Small intestine (tissue), 7 donors: ENCODE measurements around the gene PRAMEF13. TPM values are rescaled to one million over a fixed set of nuclear protein-coding genes. Genes with fewer than 3 reads are reported as not detected.
"Not testable (repeated sequence)": the region's sequence is repeated elsewhere in the genome, so short reads cannot be mapped to it uniquely, and the experiment has no call there.

ENCODE experiments used
- DNase-seq, 2 donors: peaks; one replicate each; pipeline versions ENCODE4 v3.0.0 to v3.0.0-alpha.2; 2013
- FAIRE-seq: peaks from 2 replicates; lab custom pipeline; 2012; peaks lifted over from hg19 to GRCh38; lab: Jason Lieb, UNC
- H3K27ac ChIP-seq, 3 donors: one replicate each; pipeline ENCODE4 v1.5.1; 2013; ENCODE audit warnings: low read length in 2 of 3, mild to moderate bottlenecking in 2 of 3, control low read depth in 1 of 3, inconsistent platforms in 1 of 3, low read depth in 1 of 3, moderate library complexity in 1 of 3
- H3K27me3 ChIP-seq, 3 donors: one replicate each; pipeline ENCODE4 v1.6.1; 2013; ENCODE audit warnings: low read length in 3 of 3, inconsistent platforms in 1 of 3; ENCODE audit not compliant: control insufficient read depth in 3 of 3, insufficient read depth in 3 of 3
- H3K36me3 ChIP-seq, 3 donors: one replicate each; pipeline ENCODE4 v1.6.1; 2013; ENCODE audit warnings: low read length in 3 of 3, inconsistent platforms in 1 of 3, low read depth in 1 of 3, mild to moderate bottlenecking in 1 of 3, moderate library complexity in 1 of 3; ENCODE audit not compliant: control insufficient read depth in 3 of 3, insufficient read depth in 2 of 3
- H3K4me1 ChIP-seq, 3 donors: one replicate each; pipeline ENCODE4 v1.6.1; 2013; ENCODE audit warnings: low read length in 2 of 3, inconsistent platforms in 1 of 3, low read depth in 1 of 3, mild to moderate bottlenecking in 1 of 3, moderate library complexity in 1 of 3; ENCODE audit not compliant: control insufficient read depth in 3 of 3, insufficient read depth in 2 of 3
- H3K4me3 ChIP-seq, 3 donors: one replicate each; pipeline ENCODE4 v1.5.1; 2013; ENCODE audit warnings: low read length in 3 of 3, control low read depth in 1 of 3, inconsistent platforms in 1 of 3, low read depth in 1 of 3, mild to moderate bottlenecking in 1 of 3, moderate library complexity in 1 of 3
- H3K9me3 ChIP-seq, 2 donors: one replicate each; pipeline ENCODE4 v1.6.1; 2013; ENCODE audit warnings: low read depth in 1 of 2, low read length in 1 of 2; ENCODE audit not compliant: control insufficient read depth in 2 of 2, insufficient read depth in 1 of 2
- WGBS, 3 donors: extraction: QIAGEN DNeasy Blood & Tissue Kit; methylation state at CpG; one replicate each; pipeline ENCODE4 v1.1.7; 2013; 5-methylcytosine and 5-hydroxymethylcytosine counted together
- polyA plus RNA-seq, 4 donors: library from polyadenylated mRNA; stranded (reverse) in 3 of 4; unstranded in 1 of 4; fragments of 200-250 nt in 3 of 4; fragments of 120-200 nt in 1 of 4; gene quantifications; one replicate each; pipeline versions ENCODE4 v1.2.1 to v1.2.3, GENCODE V29; 2013
- donor health status: healthy with polysubstance abuse.
- donor health status: control.
- donor health status: control.
- donor health status: Bipolar disorder and iron deficiency.
- donor health status: healthy.

Gene PRAMEF13
- polyA plus RNA-seq, 4 donors, result not detected

- not testable (repeated sequence) for DNase-seq, H3K36me3 ChIP-seq, H3K4me3 ChIP-seq, H3K27ac ChIP-seq, FAIRE-seq, H3K4me1 ChIP-seq, H3K9me3 ChIP-seq, H3K27me3 ChIP-seq
- WGBS, 3 donors, result no CpG with 5 or more reads among the region's 4 CpGs
These were observed 21.6 kb upstream of the PRAMEF13 start for GRCh38 chr1:13222788-13223187.

GRCh38 chr1:13219203-13219602 is 18.0 kb upstream of the PRAMEF13 start:
- not testable (repeated sequence) for H3K9me3 ChIP-seq, H3K36me3 ChIP-seq, H3K27ac ChIP-seq, H3K4me3 ChIP-seq, FAIRE-seq, DNase-seq, H3K27me3 ChIP-seq, H3K4me1 ChIP-seq
- WGBS, 3 donors, result no CpG with 5 or more reads among the region's 3 CpGs

GRCh38 chr1:13216619-13217018 is 15.4 kb upstream of the PRAMEF13 start:
- not testable (repeated sequence) for H3K4me1 ChIP-seq, H3K36me3 ChIP-seq, FAIRE-seq, H3K27ac ChIP-seq, H3K9me3 ChIP-seq, H3K27me3 ChIP-seq, DNase-seq, H3K4me3 ChIP-seq
- no CpG with 5 or more reads among the region's 7 CpGs for WGBS, 3 donors

- H3K36me3 ChIP-seq, DNase-seq, H3K27ac ChIP-seq, H3K9me3 ChIP-seq, H3K27me3 ChIP-seq, FAIRE-seq, H3K4me1 ChIP-seq, H3K4me3 ChIP-seq: not testable (repeated sequence)
- WGBS, 3 donors, result no CpG with 5 or more reads among the region's 9 CpGs
These were observed 7.5 kb upstream of the PRAMEF13 start for GRCh38 chr1:13208712-13209111.

GRCh38 chr1:13171548-13171947 is 29.7 kb downstream of the PRAMEF13 start, which contains the start of gene PRAMEF9:
Gene PRAMEF9 (plus strand): TSS chr1:13171848. CDS start chr1:13175281, 3,433 bp downstream.
- H3K27ac ChIP-seq, H3K27me3 ChIP-seq, H3K4me1 ChIP-seq, H3K4me3 ChIP-seq, H3K36me3 ChIP-seq, FAIRE-seq, H3K9me3 ChIP-seq, DNase-seq: not testable (repeated sequence)
- 81 to 95% (median 89%) methylated on average over 1 of the region's 2 CpGs for WGBS, 3 donors

GRCh38 chr1:13165531-13165930 is 35.7 kb downstream of the PRAMEF13 start, which contains the start of gene HNRNPCL4:
Gene HNRNPCL4 (minus strand): TSS chr1:13165631. CDS start chr1:13165467, 164 bp downstream.
- FAIRE-seq, H3K27ac ChIP-seq, DNase-seq, H3K27me3 ChIP-seq, H3K36me3 ChIP-seq, H3K4me1 ChIP-seq, H3K9me3 ChIP-seq, H3K4me3 ChIP-seq: not testable (repeated sequence)
- WGBS, 3 donors, result no CpG with 5 or more reads among the region's 8 CpGs

GRCh38 chr1:13155909-13156308 is 45.3 kb downstream of the PRAMEF13 start, which contains the start of gene PRAMEF26:
Gene PRAMEF26 (minus strand): TSS chr1:13156009. CDS start chr1:13153095, 2,914 bp downstream.
- H3K27me3 ChIP-seq, DNase-seq, H3K27ac ChIP-seq, H3K36me3 ChIP-seq, H3K4me1 ChIP-seq, H3K4me3 ChIP-seq, FAIRE-seq, H3K9me3 ChIP-seq: not testable (repeated sequence)
- 86% methylated on average over 1 of the region's 5 CpGs; no CpG with 5 or more reads in 2 of the 3 donors for WGBS, 3 donors
